Stomach (tissue), 9 donors: ENCODE results near the gene C15orf39. TPM values are rescaled to one million over a fixed set of nuclear protein-coding genes. Genes with fewer than 3 reads are reported as not detected.
"Not testable (repeated sequence)": the region's sequence is repeated elsewhere in the genome, so short reads cannot be mapped to it uniquely, and the experiment has no call there.

ENCODE experiments used
- DNase-seq, 2 donors: peaks; one replicate each; pipeline versions ENCODE4 v3.0.0 to v3.0.0-alpha.2; 2013 to 2019
- H3K27ac ChIP-seq, 5 donors: fragments of 200-600 bp in 4 of 5; sonication (generic) in 4 of 5; one replicate each; pipeline ENCODE4 v1.5.1; 2013 to 2019; ENCODE audit warnings: mild to moderate bottlenecking in 1 of 5, moderate library complexity in 1 of 5
- H3K27me3 ChIP-seq, 3 donors: fragments of 200-600 bp; sonication (generic); one replicate each; pipeline ENCODE4 v1.5.1; 2017 to 2019; ENCODE audit warnings: mixed run types in 1 of 3
- H3K36me3 ChIP-seq, 4 donors: fragments of 200-600 bp; sonication (generic); 1 replicate in 3 of 4; 2 replicates in 1 of 4; pipeline ENCODE4 v1.5.1; 2016 to 2019
- H3K4me1 ChIP-seq, 4 donors: fragments of 200-600 bp; sonication (generic); one replicate each; pipeline ENCODE4 v1.5.1; 2016 to 2019
- H3K4me3 ChIP-seq, 4 donors: fragments of 200-600 bp; sonication (generic) in 3 of 4; one replicate each; pipeline ENCODE4 v1.5.1; 2016 to 2019; ENCODE audit warnings: mild to moderate bottlenecking in 1 of 4
- H3K9me3 ChIP-seq, 4 donors: fragments of 200-600 bp; sonication (generic); one replicate each; pipeline ENCODE4 v1.5.1; 2016 to 2019
- EP300 ChIP-seq: sonication (generic); formaldehyde crosslinking; IDR thresholded peaks from one replicate; pipeline ENCODE4 v1.6.1; 2017; ENCODE audit warnings: antibody characterized with exemption
- POLR2A ChIP-seq, 4 donors: fragments of 450-650 bp; IDR thresholded peaks; one replicate each; pipeline ENCODE4 v1.6.1; 2016; ENCODE audit warnings: antibody characterized with exemption in 4 of 4, control low read depth in 2 of 4, mild to moderate bottlenecking in 1 of 4, moderate library complexity in 1 of 4
- POLR2AphosphoS5 ChIP-seq, 3 donors: sonication (generic); formaldehyde crosslinking; IDR thresholded peaks; one replicate each; pipeline ENCODE4 v1.6.1; 2016; ENCODE audit warnings: antibody characterized with exemption in 3 of 3
- WGBS, 5 donors: extraction: QIAGEN DNeasy Blood & Tissue Kit in 3 of 5; methylation state at CpG; one replicate each; pipeline versions ENCODE4 v1.1.5 to v1.1.7; 2013 to 2018; 5-methylcytosine and 5-hydroxymethylcytosine counted together
- intact Hi-C: fragments of 100-400 bp; cut with DNase I; formaldehyde crosslinking; loops from one replicate; pipeline ENCODE4 v1.15.1; 2023; ENCODE audit warnings: low total_unique reads
- polyA plus RNA-seq, 3 donors: library from polyadenylated mRNA; stranded (reverse); fragments of 200-250 nt; gene quantifications; one replicate each; pipeline ENCODE4 v1.2.3, GENCODE V29; 2013
- total RNA-seq, 5 donors: library from RNA; depleted of rRNA; stranded (reverse); fragments of >200 nt; gene quantifications; one replicate each; pipeline versions ENCODE4 v1.1.0 to v1.2.3, GENCODE V29; 2014 to 2016
- TF ChIP-seq, protein P1 (sequence below), 7 experiments: fragments of 450-650 bp in 4 of 7; fragments of 200-600 bp in 3 of 7; sonication (generic) in 3 of 7; IDR thresholded peaks; one replicate each; pipeline ENCODE4 v1.5.1; 2016 to 2019; ENCODE audit warnings: antibody characterized with exemption in 7 of 7, control low read depth in 2 of 7, mild to moderate bottlenecking in 1 of 7
- donor health status: healthy with polysubstance abuse.
- donor health status: Bipolar disorder and iron deficiency.
- donor health status: healthy.

Gene C15orf39
- total and polyA plus RNA-seq, 8 donors: 3.1 to 29.1 (median 11.1) TPM

GRCh38 chr15:75224281-75224680 lies 22.6 kb downstream of the C15orf39 start:
- H3K36me3 ChIP-seq: no peaks in the 10 kb centered on the region
- H3K4me3 ChIP-seq: no peak overlapping the region
- peaks cover 0 to 16% (median 0%) of the 10 kb centered on the region in 3 donors for H3K27me3 ChIP-seq
- 57 to 72% (median 62%) methylated on average over 11 to 12 of the region's 12 CpGs for WGBS, 5 donors
- peaks cover 0 to 4% (median 0%) of the 10 kb centered on the region in 4 donors for H3K4me1 ChIP-seq
- no peaks in the 10 kb centered on the region for H3K9me3 ChIP-seq
- intact Hi-C loops: no loop called here
- no peak for TF ChIP-seq EP300
- TF ChIP-seq, protein P1, sequence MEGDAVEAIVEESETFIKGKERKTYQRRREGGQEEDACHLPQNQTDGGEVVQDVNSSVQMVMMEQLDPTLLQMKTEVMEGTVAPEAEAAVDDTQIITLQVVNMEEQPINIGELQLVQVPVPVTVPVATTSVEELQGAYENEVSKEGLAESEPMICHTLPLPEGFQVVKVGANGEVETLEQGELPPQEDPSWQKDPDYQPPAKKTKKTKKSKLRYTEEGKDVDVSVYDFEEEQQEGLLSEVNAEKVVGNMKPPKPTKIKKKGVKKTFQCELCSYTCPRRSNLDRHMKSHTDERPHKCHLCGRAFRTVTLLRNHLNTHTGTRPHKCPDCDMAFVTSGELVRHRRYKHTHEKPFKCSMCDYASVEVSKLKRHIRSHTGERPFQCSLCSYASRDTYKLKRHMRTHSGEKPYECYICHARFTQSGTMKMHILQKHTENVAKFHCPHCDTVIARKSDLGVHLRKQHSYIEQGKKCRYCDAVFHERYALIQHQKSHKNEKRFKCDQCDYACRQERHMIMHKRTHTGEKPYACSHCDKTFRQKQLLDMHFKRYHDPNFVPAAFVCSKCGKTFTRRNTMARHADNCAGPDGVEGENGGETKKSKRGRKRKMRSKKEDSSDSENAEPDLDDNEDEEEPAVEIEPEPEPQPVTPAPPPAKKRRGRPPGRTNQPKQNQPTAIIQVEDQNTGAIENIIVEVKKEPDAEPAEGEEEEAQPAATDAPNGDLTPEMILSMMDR (IDR thresholded peaks at IDR 0.05): no peak
- no peak for TF ChIP-seq POLR2A (IDR thresholded peaks at IDR 0.05)
- TF ChIP-seq POLR2AphosphoS5 (IDR thresholded peaks at IDR 0.05): no peak
- no peak overlapping the region for H3K27ac ChIP-seq
- no peak for DNase-seq

DNA sequence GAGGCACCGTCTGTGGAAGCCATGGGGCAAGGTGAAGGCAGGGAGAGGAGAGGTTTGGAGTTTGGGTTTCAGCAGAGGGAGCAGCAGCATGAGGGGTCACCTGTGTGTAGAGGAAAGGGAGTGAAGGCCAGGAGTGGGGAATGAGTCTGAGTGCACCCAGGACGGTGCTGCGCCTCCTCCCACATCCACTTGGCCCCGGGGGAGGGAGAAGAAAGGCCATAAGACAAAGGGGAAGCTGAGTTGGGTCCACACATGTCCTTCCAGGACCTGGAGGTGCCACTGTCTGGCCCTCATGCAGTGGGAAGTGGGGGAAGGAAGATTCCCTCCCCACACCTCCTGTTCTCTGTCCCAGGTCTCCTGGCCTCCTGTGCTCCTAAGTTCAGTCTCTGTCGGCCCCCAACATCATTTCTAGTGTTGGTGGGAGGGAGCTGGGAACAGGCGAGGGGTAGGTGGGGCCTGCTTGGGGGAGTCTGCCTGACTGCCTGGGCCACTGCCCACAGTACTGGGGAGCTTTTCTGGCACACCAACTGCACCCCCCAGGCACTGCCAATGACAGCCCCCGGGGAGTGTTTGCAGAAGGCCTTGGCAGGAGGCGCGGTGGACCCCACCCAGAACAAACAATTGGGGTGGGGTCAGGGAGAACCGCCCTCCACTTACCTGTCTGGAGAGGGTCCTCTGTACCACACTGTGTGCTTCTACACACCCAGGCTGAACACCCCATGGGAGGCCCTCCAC lies 23.6 kb downstream of the C15orf39 start:
- H3K27ac ChIP-seq, H3K9me3 ChIP-seq, H3K4me1 ChIP-seq, intact Hi-C loops, DNase-seq, H3K4me3 ChIP-seq, H3K36me3 ChIP-seq: not testable (repeated sequence)
- WGBS, 5 donors: 48 to 72% (median 64%) methylated on average over 5 to 10 of the region's 10 CpGs
- peaks cover 0 to 22% (median 0%) of the 10 kb centered on the region in 3 donors for H3K27me3 ChIP-seq

DNA sequence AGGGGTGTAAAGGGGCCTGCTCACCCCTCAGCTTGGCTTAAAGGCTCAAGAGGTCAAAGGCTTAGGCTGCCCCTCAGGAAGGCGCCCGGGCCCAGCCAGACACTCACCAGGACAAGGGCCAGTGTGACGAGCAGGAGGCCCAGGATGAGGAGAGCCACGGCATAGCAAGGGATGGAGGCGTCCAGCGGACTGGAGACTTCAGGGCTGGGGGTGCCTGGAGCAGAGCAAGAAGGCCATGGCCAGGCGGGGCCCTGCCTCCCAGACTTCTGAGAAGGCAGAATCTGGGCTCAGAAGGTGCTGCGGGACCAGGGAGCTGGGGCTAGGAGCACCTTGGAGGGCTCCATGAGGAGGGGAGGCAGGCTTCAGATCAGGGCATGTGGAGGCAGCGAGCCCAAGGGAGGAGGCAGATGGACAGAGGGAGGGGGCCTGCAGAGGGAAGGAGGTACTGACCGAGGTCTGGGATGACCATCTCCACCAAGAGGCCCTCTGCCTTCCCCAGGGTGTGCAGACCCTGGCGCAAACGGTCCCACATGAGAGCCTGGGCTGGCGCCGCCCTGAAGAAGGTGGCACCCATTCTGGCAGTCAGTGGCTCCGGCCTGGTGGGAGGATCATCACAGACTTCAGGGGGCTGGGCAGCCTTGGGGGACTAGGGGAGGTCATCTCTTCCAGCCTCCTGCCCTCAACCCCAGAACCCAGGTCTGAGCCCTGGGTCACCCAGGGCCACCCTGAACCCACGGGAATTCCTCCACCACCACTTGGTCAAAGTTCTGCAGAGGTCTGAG lies 24.5 kb downstream of the C15orf39 start:
- H3K9me3 ChIP-seq: no peaks in the 10 kb centered on the region
- TF ChIP-seq, protein P1 (IDR thresholded peaks at IDR 0.05): no peak
- TF ChIP-seq EP300: no peak
- TF ChIP-seq POLR2A (IDR thresholded peaks at IDR 0.05): no peak
- TF ChIP-seq POLR2AphosphoS5 (IDR thresholded peaks at IDR 0.05): no peak
- no peak for DNase-seq
- no peak overlapping the region for H3K27ac ChIP-seq
- H3K36me3 ChIP-seq: no peaks in the 10 kb centered on the region
- WGBS, 5 donors: 85 to 92% (median 90%) methylated on average over 12 to 16 of the region's 16 CpGs
- H3K4me3 ChIP-seq: no peak overlapping the region
- intact Hi-C loops: no loop called here
- no peaks in the 10 kb centered on the region for H3K4me1 ChIP-seq
- H3K27me3 ChIP-seq: peaks cover 0 to 22% (median 0%) of the 10 kb centered on the region in 3 donors

DNA sequence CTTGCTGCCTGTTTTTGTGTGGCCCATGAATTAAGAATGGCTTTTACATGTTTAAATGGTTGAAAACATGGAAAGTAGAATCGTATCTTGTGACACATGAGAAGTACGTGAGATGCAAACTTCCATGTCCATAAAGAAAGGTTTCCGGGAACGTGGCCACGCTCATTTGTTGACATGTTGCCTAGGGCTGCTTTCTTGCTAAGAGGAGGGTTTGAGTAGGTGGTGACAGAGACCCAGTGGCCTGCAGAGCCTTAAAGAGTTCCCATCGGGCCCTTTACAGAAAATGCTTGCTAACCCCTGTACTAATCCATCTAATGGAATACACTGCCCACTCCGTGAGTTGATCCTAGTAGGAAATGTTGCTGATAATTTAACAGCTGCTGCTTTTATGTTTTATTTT lies 25.4 kb downstream of the C15orf39 start:
- H3K36me3 ChIP-seq, H3K27ac ChIP-seq, H3K4me3 ChIP-seq, H3K4me1 ChIP-seq, intact Hi-C loops, H3K9me3 ChIP-seq, DNase-seq: not testable (repeated sequence)
- 79 to 86% (median 83%) methylated on average over 7 of the region's 7 CpGs for WGBS, 5 donors
- peaks cover 0 to 32% (median 0%) of the 10 kb centered on the region in 3 donors for H3K27me3 ChIP-seq

GRCh38 chr15:75227663-75228280 lies 26.1 kb downstream of the C15orf39 start:
- no peak overlapping the region for H3K4me3 ChIP-seq
- DNase-seq: no peak
- TF ChIP-seq POLR2A (IDR thresholded peaks at IDR 0.05) (no peak), EP300 (no peak), POLR2AphosphoS5 (IDR thresholded peaks at IDR 0.05) (no peak)
- TF ChIP-seq, protein P1 (IDR thresholded peaks at IDR 0.05): no peak
- H3K27me3 ChIP-seq: peaks cover 0 to 39% (median 5%) of the 10 kb centered on the region in 3 donors
- no peak overlapping the region for H3K27ac ChIP-seq
- no peaks in the 10 kb centered on the region for H3K36me3 ChIP-seq
- no peaks in the 10 kb centered on the region for H3K4me1 ChIP-seq
- 82 to 89% (median 86%) methylated on average over 11 to 13 of the region's 13 CpGs for WGBS, 5 donors
- intact Hi-C loops: no loop called here
- no peaks in the 10 kb centered on the region for H3K9me3 ChIP-seq
